Muscle layer of colon (tissue), 2 donors: Measurements from ENCODE around the gene ZP2.
"Not testable (repeated sequence)": the region's sequence is repeated elsewhere in the genome, so short reads cannot be mapped to it uniquely, and the experiment has no call there.

Experiments used
- H3K27ac ChIP-seq: one replicate; pipeline ENCODE4 v1.7.0; 2013; ENCODE audit warnings: low read depth, mild to moderate bottlenecking, low read length, moderate library complexity
- H3K27me3 ChIP-seq, 2 donors: one replicate each; pipeline ENCODE4 v1.7.0; 2013; ENCODE audit warnings: low read length in 2 of 2, mild to moderate bottlenecking in 2 of 2; ENCODE audit not compliant: insufficient read depth in 2 of 2, control insufficient read depth in 1 of 2
- H3K36me3 ChIP-seq: one replicate; pipeline ENCODE4 v1.7.0; 2013; ENCODE audit warnings: mild to moderate bottlenecking, low read length; ENCODE audit not compliant: insufficient read depth
- H3K4me1 ChIP-seq: one replicate; pipeline ENCODE4 v1.7.0; 2013; ENCODE audit warnings: mild to moderate bottlenecking, low read length; ENCODE audit not compliant: insufficient read depth
- H3K4me3 ChIP-seq, 2 donors: one replicate each; pipeline ENCODE4 v1.7.0; 2013; ENCODE audit warnings: low read length in 2 of 2, low read depth in 1 of 2, mild to moderate bottlenecking in 1 of 2, moderate library complexity in 1 of 2
- H3K9ac ChIP-seq: one replicate; pipeline ENCODE4 v1.7.0; 2013; ENCODE audit warnings: low read length
- H3K9me3 ChIP-seq: one replicate; pipeline ENCODE4 v1.7.0; 2013; ENCODE audit warnings: mild to moderate bottlenecking, low read length
- donor health status: abdominal sarcoma.
- donor health status: Adenocarcinoma of cecum.

Gene ZP2

DNA sequence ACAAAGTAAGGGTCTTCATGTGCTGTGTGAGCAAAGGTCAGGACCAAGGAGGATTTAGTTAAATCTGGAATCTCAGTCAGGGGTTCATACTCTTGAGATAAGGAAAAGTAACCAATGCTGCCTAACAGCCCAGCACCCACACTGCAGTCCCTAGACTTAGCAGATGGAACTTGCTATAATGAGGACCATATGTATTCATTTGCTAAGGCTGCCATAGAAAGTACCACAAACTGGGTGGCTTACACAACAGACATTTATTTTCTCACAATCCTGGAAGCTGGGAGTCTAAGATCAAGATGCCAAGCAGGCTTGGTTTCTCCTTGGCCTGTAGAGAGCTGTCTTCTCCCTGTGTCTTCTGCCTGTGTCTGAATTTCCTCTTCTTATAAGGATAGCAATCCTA lies 20.8 kb downstream of the ZP2 start:
- Histone ChIP-seq H3K4me3 (no peak overlapping the region), H3K27ac (no peak overlapping the region), H3K4me1 (no peaks in the 10 kb centered on the region), H3K9me3 (no peaks in the 10 kb centered on the region), H3K27me3 (no peaks in the 10 kb centered on the region), H3K9ac (no peak overlapping the region), H3K36me3 (no peaks in the 10 kb centered on the region)

DNA sequence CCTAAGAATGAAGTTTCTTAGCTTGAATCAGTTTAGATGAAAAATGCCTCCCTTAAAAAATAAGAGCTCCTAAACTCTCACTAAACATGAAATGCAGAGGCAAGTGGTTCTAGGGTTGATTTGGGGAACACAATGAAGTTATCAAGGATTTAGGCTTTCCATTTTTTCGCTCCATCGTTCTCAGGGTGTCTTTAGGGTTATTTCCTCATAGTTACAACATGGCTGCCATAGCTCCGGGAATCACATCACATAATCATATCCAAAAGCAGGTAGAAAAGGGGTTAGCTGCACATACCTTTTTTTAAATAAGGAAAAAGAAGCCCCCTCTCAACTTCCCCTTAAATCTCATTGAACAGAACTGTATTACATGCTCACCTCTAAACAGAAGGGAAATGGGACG lies 21.4 kb downstream of the ZP2 start:
- no peak overlapping the region for H3K27ac ChIP-seq
- H3K9ac ChIP-seq = no peak overlapping the region
- H3K9me3 ChIP-seq = no peaks in the 10 kb centered on the region
- no peaks in the 10 kb centered on the region for H3K36me3 ChIP-seq
- no peaks in the 10 kb centered on the region for H3K4me1 ChIP-seq
- no peak overlapping the region for H3K4me3 ChIP-seq
- no peaks in the 10 kb centered on the region for H3K27me3 ChIP-seq

DNA sequence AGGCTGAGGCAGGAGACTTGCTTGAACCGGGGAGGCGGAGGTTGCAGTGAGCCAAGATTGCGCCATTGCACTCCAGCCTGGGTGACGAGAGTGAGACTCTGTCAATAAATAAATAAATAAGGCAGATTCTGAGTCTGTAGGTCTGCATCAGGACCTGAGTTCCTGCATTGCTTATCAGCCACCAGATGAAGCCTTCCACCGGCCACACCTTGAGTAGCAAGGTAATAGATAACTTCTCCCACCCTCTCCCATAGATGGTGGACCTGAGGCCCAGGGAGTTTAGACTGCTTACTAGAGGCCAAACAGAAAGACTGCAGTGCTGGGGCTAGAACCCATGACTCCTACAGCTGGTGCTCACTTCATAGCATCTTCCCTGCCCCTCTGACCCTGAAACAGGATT lies 22.1 kb downstream of the ZP2 start:
- no peaks in the 10 kb centered on the region for H3K4me1 ChIP-seq
- H3K4me3 ChIP-seq = no peak overlapping the region
- no peak overlapping the region for H3K27ac ChIP-seq
- no peaks in the 10 kb centered on the region for H3K36me3 ChIP-seq
- no peak overlapping the region for H3K9ac ChIP-seq
- H3K9me3 ChIP-seq = no peaks in the 10 kb centered on the region
- no peaks in the 10 kb centered on the region for H3K27me3 ChIP-seq

DNA sequence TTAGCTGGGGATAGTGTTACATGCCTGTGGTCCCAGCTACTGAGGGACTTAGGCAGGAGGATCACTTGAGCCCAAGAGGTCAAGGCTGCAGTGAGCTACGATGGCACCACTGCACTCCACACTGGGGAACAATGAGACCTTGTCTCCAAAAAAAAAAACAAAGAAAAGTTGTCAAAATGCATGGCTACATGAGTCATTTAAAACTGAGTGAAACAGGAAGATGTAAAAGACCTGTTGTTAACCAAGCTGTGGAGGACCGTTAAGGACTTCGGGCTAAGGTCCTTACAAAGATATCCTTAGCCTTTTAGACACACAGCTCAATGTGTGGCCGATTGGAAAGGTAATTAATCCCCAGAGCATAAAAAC lies 25.1 kb downstream of the ZP2 start:
- no peaks in the 10 kb centered on the region for H3K4me1 ChIP-seq
- H3K27ac ChIP-seq = no peak overlapping the region
- H3K9me3 ChIP-seq = no peaks in the 10 kb centered on the region
- H3K9ac ChIP-seq = no peak overlapping the region
- H3K4me3 ChIP-seq = no peak overlapping the region
- no peaks in the 10 kb centered on the region for H3K27me3 ChIP-seq
- H3K36me3 ChIP-seq = peaks cover 9% of the 10 kb centered on the region

DNA sequence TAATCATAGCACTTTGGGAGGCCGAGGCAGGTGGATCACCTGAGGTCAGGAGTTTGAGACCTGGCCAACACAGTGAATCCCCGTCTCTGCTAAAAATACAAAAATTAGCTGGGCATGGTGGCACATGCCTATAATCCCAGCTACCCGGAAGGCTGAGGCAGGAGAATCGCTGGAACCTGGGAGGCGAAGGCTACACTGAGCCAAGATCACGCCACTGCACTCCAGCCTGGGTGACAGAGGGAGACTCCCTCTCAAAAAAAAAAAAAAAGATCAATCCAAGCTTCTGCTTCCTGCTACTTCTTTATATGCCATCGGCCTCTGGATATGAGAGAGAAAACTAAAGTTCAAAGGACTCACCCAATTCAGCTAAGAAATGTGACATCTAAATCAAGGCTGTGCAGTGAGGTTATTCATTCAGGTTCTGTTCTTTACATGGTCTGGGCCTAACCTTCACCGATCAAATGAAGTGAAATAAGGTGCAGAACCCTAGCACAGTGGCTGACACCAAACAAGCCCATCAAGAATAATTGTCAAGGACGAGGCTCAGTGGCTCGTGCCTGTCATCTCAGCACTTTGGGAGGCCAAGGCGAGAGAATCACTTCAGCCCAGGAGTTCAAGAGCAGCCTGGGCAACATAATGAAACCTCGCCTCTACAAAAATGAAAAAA lies 25.6 kb downstream of the ZP2 start:
- no peaks in the 10 kb centered on the region for H3K9me3 ChIP-seq
- no peaks in the 10 kb centered on the region for H3K27me3 ChIP-seq
- H3K36me3 ChIP-seq = peaks cover 14% of the 10 kb centered on the region
- H3K9ac ChIP-seq = no peak overlapping the region
- no peak overlapping the region for H3K4me3 ChIP-seq
- no peaks in the 10 kb centered on the region for H3K4me1 ChIP-seq
- H3K27ac ChIP-seq = no peak overlapping the region

DNA sequence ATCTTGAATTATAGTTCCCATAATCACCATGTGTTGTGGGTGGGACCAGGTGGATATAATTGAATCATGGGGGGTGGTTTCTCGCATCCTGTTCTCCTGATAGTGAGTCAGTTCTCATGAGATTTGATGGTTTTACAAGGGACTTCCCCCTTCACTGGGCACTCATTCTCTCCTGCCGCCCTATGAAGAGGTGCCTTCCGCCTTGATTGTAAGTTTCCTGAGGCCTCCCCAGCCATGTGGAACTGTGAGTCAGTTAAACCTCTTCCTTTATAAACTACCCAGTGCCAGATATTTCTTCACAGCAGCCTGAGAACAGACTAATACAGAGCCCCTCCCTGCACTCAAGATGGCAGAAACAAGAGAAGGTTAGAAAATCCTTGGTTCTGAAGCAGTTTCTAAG lies 26.5 kb downstream of the ZP2 start:
- no peak overlapping the region for H3K4me3 ChIP-seq
- no peaks in the 10 kb centered on the region for H3K9me3 ChIP-seq
- no peak overlapping the region for H3K9ac ChIP-seq
- H3K27ac ChIP-seq = no peak overlapping the region
- H3K36me3 ChIP-seq = peaks cover 23% of the 10 kb centered on the region
- no peaks in the 10 kb centered on the region for H3K27me3 ChIP-seq
- no peaks in the 10 kb centered on the region for H3K4me1 ChIP-seq

DNA sequence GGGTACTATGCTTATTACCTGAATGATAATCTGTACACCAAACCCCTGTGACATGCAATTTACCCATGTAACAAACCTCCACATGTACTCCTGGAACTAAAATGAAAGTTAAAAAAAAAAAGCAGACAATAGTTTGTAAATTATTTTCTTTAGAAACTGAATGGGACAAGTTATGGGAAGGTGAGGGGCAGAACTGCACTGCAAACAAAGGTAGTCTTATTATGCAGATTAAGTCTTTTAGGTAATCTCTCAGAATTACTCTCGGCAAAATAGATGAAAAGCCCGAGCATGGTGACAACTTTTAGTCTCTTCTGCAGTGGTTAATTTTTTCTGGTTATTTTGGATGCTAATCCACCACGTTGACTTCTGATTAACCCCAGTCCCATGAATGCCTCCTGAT lies 27.4 kb downstream of the ZP2 start:
- Histone ChIP-seq H3K9me3 (no peaks in the 10 kb centered on the region), H3K27ac (no peak overlapping the region), H3K36me3 (peaks cover 32% of the 10 kb centered on the region), H3K9ac (no peak overlapping the region), H3K4me1 (no peaks in the 10 kb centered on the region), H3K27me3 (no peaks in the 10 kb centered on the region), H3K4me3 (no peak overlapping the region)

DNA sequence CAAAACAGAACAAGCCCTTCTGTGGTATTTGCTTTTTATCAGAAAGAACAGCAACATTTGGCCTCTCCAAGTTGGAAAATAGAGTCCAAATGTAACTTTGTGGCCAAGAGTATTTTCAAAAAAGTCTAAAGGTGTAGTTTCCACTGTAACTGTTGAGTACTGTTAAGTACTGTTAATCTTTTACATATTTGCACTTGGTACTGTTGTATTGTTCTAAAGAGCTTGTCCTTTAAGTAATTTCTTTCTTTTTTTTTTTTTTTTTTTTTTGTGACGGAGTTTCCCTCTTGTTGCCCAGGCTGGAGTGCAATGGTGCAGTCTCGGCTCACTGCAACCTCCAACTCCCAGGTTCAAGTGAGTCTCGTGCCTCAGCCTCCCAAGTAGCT lies 31.4 kb downstream of the ZP2 start:
- H3K4me3 ChIP-seq = no peak overlapping the region
- H3K4me1 ChIP-seq = no peaks in the 10 kb centered on the region
- no peaks in the 10 kb centered on the region for H3K9me3 ChIP-seq
- H3K27ac ChIP-seq = no peak overlapping the region
- H3K36me3 ChIP-seq = peaks cover 57% of the 10 kb centered on the region
- no peaks in the 10 kb centered on the region for H3K27me3 ChIP-seq
- no peak overlapping the region for H3K9ac ChIP-seq

DNA sequence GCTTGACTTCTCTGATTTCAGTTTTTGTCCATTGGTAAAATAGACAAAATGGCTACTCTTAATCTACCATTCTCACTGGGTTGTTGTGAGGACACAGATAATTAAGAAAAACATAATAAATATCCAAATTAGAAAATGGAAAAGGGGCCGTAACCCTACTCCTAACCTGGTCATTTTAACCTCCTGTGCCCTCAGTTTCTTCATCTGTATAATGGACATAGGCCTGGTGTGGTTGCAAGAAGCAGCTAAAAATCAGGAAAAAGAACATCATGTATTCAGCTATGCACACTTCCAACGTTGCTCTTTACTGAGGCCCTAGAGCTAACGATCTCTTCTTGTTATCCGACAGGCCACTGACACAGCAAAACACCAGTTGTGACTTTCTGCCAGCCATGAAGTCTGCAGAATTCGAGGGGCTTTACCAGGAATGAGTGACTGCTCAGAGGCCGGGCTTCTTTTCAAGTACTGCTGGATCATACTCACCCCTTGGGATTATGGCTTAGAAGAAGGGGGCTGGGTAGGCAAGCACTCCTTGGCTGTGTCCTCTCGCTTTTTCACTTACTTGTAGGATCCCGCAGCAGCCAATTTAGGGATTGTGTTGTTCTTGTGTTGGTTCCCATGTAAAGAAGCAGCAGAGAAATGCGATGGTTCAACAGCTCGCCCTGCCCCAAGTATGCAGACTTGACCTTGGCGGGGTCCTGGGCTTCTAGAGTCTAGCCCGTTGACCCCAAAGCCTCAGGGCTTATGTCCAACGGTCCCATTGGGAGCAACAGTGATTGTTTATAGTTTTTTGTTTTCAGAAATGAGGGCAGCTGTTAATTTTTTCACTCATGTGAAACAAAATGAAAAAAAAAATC lies 32.0 kb downstream of the ZP2 start:
- no peak overlapping the region for H3K27ac ChIP-seq
- H3K27me3 ChIP-seq = no peaks in the 10 kb centered on the region
- H3K9me3 ChIP-seq = no peaks in the 10 kb centered on the region
- peaks cover 57% of the 10 kb centered on the region for H3K36me3 ChIP-seq
- no peak overlapping the region for H3K9ac ChIP-seq
- no peaks in the 10 kb centered on the region for H3K4me1 ChIP-seq
- H3K4me3 ChIP-seq = no peak overlapping the region

DNA sequence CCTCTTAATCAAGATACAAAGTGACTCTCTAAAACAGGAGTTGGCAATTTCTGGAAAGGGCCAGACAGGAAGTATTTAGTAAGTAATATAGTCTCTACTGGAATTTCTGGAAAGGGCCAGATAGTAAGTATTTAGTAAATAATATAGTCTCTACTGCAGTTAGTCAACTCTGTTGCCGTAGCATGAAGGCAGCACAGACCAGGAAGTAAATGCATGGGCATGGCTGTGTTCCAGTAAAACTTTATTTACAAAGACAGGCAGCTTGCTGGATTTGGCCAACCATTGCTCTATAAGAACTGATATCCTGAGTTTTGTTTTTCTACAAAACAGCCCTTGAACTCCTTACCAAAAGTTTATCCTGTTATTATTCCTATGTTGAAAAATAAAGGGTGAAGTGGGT lies 36.0 kb downstream of the ZP2 start:
- Histone ChIP-seq H3K36me3 (peaks cover 75% of the 10 kb centered on the region), H3K9ac (no peak overlapping the region), H3K27ac (no peak overlapping the region), H3K4me3 (no peak overlapping the region), H3K4me1 (no peaks in the 10 kb centered on the region), H3K27me3 (no peaks in the 10 kb centered on the region), H3K9me3 (no peaks in the 10 kb centered on the region)

DNA sequence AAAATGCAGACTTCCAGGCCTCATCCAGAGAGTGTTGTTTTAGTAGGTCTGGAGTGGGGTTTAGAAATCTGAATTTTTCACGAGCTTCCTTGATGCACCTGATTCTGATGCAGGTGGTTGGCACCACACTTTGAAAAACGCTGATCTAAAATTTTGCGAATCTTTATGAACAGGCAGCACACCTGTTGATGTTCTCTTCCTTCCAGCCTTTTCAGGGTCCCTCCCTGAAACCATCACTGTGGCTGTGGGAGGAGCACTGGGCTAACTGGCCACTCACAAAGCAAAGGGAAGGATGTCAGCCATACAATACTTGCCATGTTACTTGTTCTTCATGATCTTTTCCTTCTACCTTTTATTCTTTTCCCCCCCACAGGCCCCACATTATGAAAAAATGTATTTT lies 38.7 kb downstream of the ZP2 start:
- H3K27ac ChIP-seq = no peak overlapping the region
- H3K27me3 ChIP-seq = no peaks in the 10 kb centered on the region
- H3K4me1 ChIP-seq = no peaks in the 10 kb centered on the region
- H3K9me3 ChIP-seq = no peaks in the 10 kb centered on the region
- H3K36me3 ChIP-seq = peaks cover 54% of the 10 kb centered on the region
- H3K4me3 ChIP-seq = no peak overlapping the region
- H3K9ac ChIP-seq = no peak overlapping the region

DNA sequence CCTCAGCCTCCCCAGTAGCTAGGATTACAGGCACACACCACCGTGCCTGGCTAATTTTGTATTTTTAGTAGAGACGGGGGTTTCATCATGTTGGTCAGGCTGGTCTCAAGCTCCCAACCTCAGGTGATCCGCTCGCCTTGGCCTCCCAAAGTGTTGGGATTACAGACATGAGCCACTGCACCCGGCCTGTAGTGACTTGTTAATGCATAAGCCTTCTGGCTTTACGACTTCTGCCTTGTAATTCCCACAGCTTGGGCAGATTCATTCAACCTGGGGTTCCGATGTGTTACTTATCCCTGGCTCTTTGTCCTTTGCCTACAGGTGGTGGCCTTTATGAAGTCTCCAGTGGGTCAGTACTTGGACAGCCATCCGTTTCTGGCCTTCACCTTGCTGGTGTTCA lies 41.3 kb downstream of the ZP2 start:
- H3K36me3 ChIP-seq = peaks cover 53% of the 10 kb centered on the region

More for the DNA sequence above, 41.3 kb downstream of the ZP2 start:
- H3K4me3 ChIP-seq, H3K27ac ChIP-seq, H3K9me3 ChIP-seq, H3K4me1 ChIP-seq, H3K27me3 ChIP-seq, H3K9ac ChIP-seq: not testable (repeated sequence)
